GM18861 (cell line): Measurements from ENCODE around the gene GALT.
A peak's percentile ranks its signal among the peaks of the same experiment; 100 is the strongest.

Experiments used
- ATAC-seq: cut with Tn5 transposase; IDR thresholded peaks from one replicate; pipeline ENCODE4 v1.9.1; 2021; ENCODE audit not compliant: unreplicated experiment

Gene GALT

GRCh38 chr9:34651876-34652601 is 5.6 kb downstream of the GALT start, which contains the start of gene IL11RA:
Gene IL11RA (plus strand): TSS chr9:34652185. CDS start chr9:34655218, 3,033 bp downstream.
- no peak for ATAC-seq

- no peak for ATAC-seq
These were observed 6.1 kb downstream of the GALT start for GRCh38 chr9:34652602-34653000.

- no peak for ATAC-seq
These were observed 6.9 kb downstream of the GALT start for GRCh38 chr9:34653151-34654072.

- no peak for ATAC-seq
These were observed 8.0 kb downstream of the GALT start for GRCh38 chr9:34654323-34655051.

- ATAC-seq: no peak
These were observed 8.9 kb downstream of the GALT start for GRCh38 chr9:34655394-34655793.

- no peak for ATAC-seq
These were observed 10.5 kb downstream of the GALT start for GRCh38 chr9:34656992-34657391.

- no peak for ATAC-seq
These were observed 12.0 kb downstream of the GALT start for GRCh38 chr9:34658461-34658860.

- no peak for ATAC-seq
These were observed 13.2 kb downstream of the GALT start for GRCh38 chr9:34659592-34660253.

GRCh38 chr9:34662526-34663302 is 16.2 kb downstream of the GALT start, which contains the start of gene CCL27:
Gene CCL27 (minus strand): TSS chr9:34662657. CDS start chr9:34662633, 24 bp downstream.
- ATAC-seq: no peak

- ATAC-seq: no peak
These were observed 16.8 kb downstream of the GALT start for GRCh38 chr9:34663303-34663605.

GRCh38 chr9:34664281-34665066 is 18.0 kb downstream of the GALT start:
- peak; percentile 36 for ATAC-seq

- no peak for ATAC-seq
These were observed 18.5 kb downstream of the GALT start for GRCh38 chr9:34665067-34665380.

- peak; percentile 50 for ATAC-seq
These were observed 19.1 kb downstream of the GALT start for GRCh38 chr9:34665381-34666250.

GRCh38 chr9:34669809-34670562 is 23.5 kb downstream of the GALT start:
- ATAC-seq: no peak

GRCh38 chr9:34671307-34671706 is 24.8 kb downstream of the GALT start:
- ATAC-seq: no peak

- ATAC-seq: no peak
These were observed 28.0 kb downstream of the GALT start for GRCh38 chr9:34674440-34674839.

GRCh38 chr9:34675048-34675714 is 28.7 kb downstream of the GALT start:
- no peak for ATAC-seq
